C4-2B (cell line): ENCODE measurements around the gene CHCHD10.

Source experiments
- ZFX ChIP-seq: fragments of 450-650 bp; IDR thresholded peaks from 2 replicates; pipeline ENCODE4 v1.6.1; 2017
- TF ChIP-seq, protein P1 (sequence below): fragments of 450-650 bp; conservative IDR thresholded peaks from 2 replicates; pipeline ENCODE4 v1.5.1; 2017; ENCODE audit warnings: mild to moderate bottlenecking

DNA sequence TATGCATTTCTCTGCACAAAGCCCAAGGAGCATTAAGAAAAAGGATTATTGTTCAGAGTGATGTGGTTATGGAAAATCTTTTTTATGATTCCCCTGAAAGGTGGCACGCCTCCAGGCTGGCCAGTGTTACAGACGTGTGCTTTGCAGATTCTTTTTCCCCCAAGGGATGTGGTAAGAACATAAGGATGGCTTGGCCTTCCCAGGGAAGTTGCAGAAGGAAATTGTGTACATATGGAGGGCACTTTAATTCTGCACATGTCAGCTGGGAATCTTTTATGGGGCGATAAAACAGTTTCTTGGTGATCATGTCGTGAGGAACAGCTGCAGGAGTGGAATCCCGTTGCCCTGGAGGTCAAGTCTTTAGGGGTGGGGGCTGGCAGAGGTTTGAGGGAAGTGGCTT, 28.7 kb upstream of the CHCHD10 start:
- TF ChIP-seq, protein P1, sequence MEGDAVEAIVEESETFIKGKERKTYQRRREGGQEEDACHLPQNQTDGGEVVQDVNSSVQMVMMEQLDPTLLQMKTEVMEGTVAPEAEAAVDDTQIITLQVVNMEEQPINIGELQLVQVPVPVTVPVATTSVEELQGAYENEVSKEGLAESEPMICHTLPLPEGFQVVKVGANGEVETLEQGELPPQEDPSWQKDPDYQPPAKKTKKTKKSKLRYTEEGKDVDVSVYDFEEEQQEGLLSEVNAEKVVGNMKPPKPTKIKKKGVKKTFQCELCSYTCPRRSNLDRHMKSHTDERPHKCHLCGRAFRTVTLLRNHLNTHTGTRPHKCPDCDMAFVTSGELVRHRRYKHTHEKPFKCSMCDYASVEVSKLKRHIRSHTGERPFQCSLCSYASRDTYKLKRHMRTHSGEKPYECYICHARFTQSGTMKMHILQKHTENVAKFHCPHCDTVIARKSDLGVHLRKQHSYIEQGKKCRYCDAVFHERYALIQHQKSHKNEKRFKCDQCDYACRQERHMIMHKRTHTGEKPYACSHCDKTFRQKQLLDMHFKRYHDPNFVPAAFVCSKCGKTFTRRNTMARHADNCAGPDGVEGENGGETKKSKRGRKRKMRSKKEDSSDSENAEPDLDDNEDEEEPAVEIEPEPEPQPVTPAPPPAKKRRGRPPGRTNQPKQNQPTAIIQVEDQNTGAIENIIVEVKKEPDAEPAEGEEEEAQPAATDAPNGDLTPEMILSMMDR = no peak
- TF ChIP-seq ZFX = no peak
